GM23248 (cell line): ENCODE measurements around the gene MON2. TPM values are rescaled to one million over a fixed set of nuclear protein-coding genes. Genes with fewer than 3 reads are reported as not detected.
"Not testable (repeated sequence)": the region's sequence is repeated elsewhere in the genome, so short reads cannot be mapped to it uniquely, and the experiment has no call there.

Experiments used
- DNase-seq: peaks from one replicate; pipeline ENCODE4 v3.0.0-alpha.2; 2015
- H2AFZ ChIP-seq: fragments of 200-600 bp; sonication (generic); 2 replicates; pipeline ENCODE4 v1.6.1; 2016; ENCODE audit warnings: antibody characterized with exemption
- H3F3A ChIP-seq: fragments of 200-600 bp; sonication (generic); 2 replicates; pipeline ENCODE4 v1.6.1; 2016; ENCODE audit warnings: mild to moderate bottlenecking, antibody characterized with exemption, mixed run types; ENCODE audit not compliant: insufficient read depth
- H3K27ac ChIP-seq: fragments of 200-600 bp; sonication (generic); 2 replicates; pipeline ENCODE4 v1.5.1; 2016; ENCODE audit warnings: mild to moderate bottlenecking
- H3K27me3 ChIP-seq: fragments of 200-600 bp; sonication (generic); replicated peaks from 2 replicates; pipeline ENCODE4 v1.6.1; 2016; ENCODE audit warnings: mild to moderate bottlenecking; ENCODE audit not compliant: insufficient read depth
- H3K36me3 ChIP-seq: fragments of 200-600 bp; sonication (generic); 2 replicates; pipeline ENCODE4 v1.6.1; 2016; ENCODE audit warnings: low read depth, mild to moderate bottlenecking
- H3K4me1 ChIP-seq: fragments of 200-600 bp; sonication (generic); 2 replicates; pipeline ENCODE4 v1.6.1; 2016; ENCODE audit warnings: mild to moderate bottlenecking; ENCODE audit not compliant: insufficient read depth
- H3K4me2 ChIP-seq: fragments of 200-600 bp; sonication (generic); one replicate; pipeline ENCODE4 v1.6.1; 2016; ENCODE audit warnings: mild to moderate bottlenecking; ENCODE audit not compliant: unreplicated experiment
- H3K4me3 ChIP-seq: fragments of 200-600 bp; sonication (generic); 2 replicates; pipeline ENCODE4 v1.5.1; 2016; ENCODE audit warnings: mild to moderate bottlenecking
- H3K79me2 ChIP-seq: fragments of 200-600 bp; sonication (generic); 2 replicates; pipeline ENCODE4 v1.6.1; 2016; ENCODE audit warnings: mild to moderate bottlenecking; ENCODE audit not compliant: insufficient read depth
- H3K9ac ChIP-seq: fragments of 200-600 bp; sonication (generic); 2 replicates; pipeline ENCODE4 v1.6.1; 2016; ENCODE audit warnings: mild to moderate bottlenecking
- H3K9me2 ChIP-seq: fragments of 200-600 bp; sonication (generic); 2 replicates; pipeline ENCODE4 v1.6.1; 2016; ENCODE audit warnings: mixed run types, mild to moderate bottlenecking, moderate library complexity; ENCODE audit not compliant: insufficient read depth
- H3K9me3 ChIP-seq: fragments of 200-600 bp; sonication (generic); one replicate; pipeline ENCODE4 v1.6.1; 2017; ENCODE audit warnings: low read depth
- H4K20me1 ChIP-seq: fragments of 200-600 bp; sonication (generic); 2 replicates; pipeline ENCODE4 v1.6.0; 2016; ENCODE audit not compliant: insufficient read depth
- EZH2 ChIP-seq: fragments of 200-600 bp; sonication (generic); IDR thresholded peaks from 2 replicates; pipeline ENCODE4 v1.6.1; 2018; ENCODE audit warnings: antibody characterized with exemption, mild to moderate bottlenecking; ENCODE audit not compliant: insufficient read depth, poor library complexity, severe bottlenecking
- EZH2phosphoT487 ChIP-seq: fragments of 200-600 bp; sonication (generic); IDR thresholded peaks from 2 replicates; pipeline ENCODE4 v1.6.1; 2018; ENCODE audit warnings: antibody characterized with exemption, moderate library complexity, mild to moderate bottlenecking, low read depth; ENCODE audit not compliant: insufficient read depth
- WGBS, 2 experiments: methylation state at CpG; one replicate each; pipeline ENCODE4 v1.1.6; 2015 to 2017; ENCODE audit warnings: low lambda C conversion rate in 2 of 2, low coverage in 1 of 2; ENCODE audit errors: missing lambda C conversion rate in 2 of 2; 5-methylcytosine and 5-hydroxymethylcytosine counted together
- in situ Hi-C: fragments of 300-500 bp; cut with MboI; formaldehyde crosslinking; loops from 2 replicates; pipeline ENCODE4 v1.15.0; 2020
- polyA plus RNA-seq: library from polyadenylated mRNA; unstranded; fragments of >200 nt; fragmentation: Nextera tagmentation; extraction: Ambion mirVana; gene quantifications from 2 replicates; pipeline ENCODE4 v1.2.1, GENCODE V29; 2016
- total RNA-seq: library from RNA; depleted of rRNA; stranded (reverse); fragments of >200 nt; shearing (Covaris generic); gene quantifications from 2 replicates; pipeline ENCODE4 v1.2.3, GENCODE V29; 2014

Gene MON2
- total and polyA plus RNA-seq, 2 experiments from 2014 or later = 22.1 to 26.8 TPM

- Histone ChIP-seq H3F3A (no peaks in the 10 kb centered on the region), H3K36me3 (peaks cover 46% of the 10 kb centered on the region), H3K4me3 (no peak overlapping the region), H3K27ac (no peak overlapping the region), H3K9ac (no peak overlapping the region), H4K20me1 (no peaks in the 10 kb centered on the region), H3K4me2 (no peak overlapping the region), H2AFZ (no peak overlapping the region), H3K9me2 (no peaks in the 10 kb centered on the region), H3K79me2 (no peaks in the 10 kb centered on the region), H3K9me3 (no peaks in the 10 kb centered on the region), H3K4me1 (no peaks in the 10 kb centered on the region), H3K27me3 (no peaks in the 10 kb centered on the region)
- DNase-seq = no peak
- in situ Hi-C loops = no loop called here
- TF ChIP-seq EZH2phosphoT487 (no peak), EZH2 (no peak)
- WGBS, 2 experiments = 89 to 94% methylated on average over 5 of the region's 5 CpGs
These were observed 76.7 kb downstream of the MON2 start for GRCh38 chr12:62543324-62543723.

GRCh38 chr12:62543741-62544140 is 77.1 kb downstream of the MON2 start:
- Histone ChIP-seq H4K20me1 (no peaks in the 10 kb centered on the region), H3K4me3 (no peak overlapping the region), H3K79me2 (no peaks in the 10 kb centered on the region), H2AFZ (no peak overlapping the region), H3F3A (no peaks in the 10 kb centered on the region), H3K9me2 (no peaks in the 10 kb centered on the region), H3K4me1 (no peaks in the 10 kb centered on the region), H3K27ac (no peak overlapping the region), H3K36me3 (peaks cover 48% of the 10 kb centered on the region), H3K4me2 (no peak overlapping the region), H3K27me3 (no peaks in the 10 kb centered on the region), H3K9me3 (no peaks in the 10 kb centered on the region), H3K9ac (no peak overlapping the region)
- WGBS, 2 experiments = 78 to 82% methylated on average over 3 of the region's 3 CpGs
- no peak for DNase-seq
- TF ChIP-seq EZH2phosphoT487 = no peak
- TF ChIP-seq EZH2 = no peak
- in situ Hi-C loops = no loop called here

GRCh38 chr12:62552906-62553556 is 86.4 kb downstream of the MON2 start:
- Histone ChIP-seq H3K27ac (no peak overlapping the region), H3K9me3 (no peaks in the 10 kb centered on the region), H3K79me2 (no peaks in the 10 kb centered on the region), H3K36me3 (peaks cover 56% of the 10 kb centered on the region), H3K4me3 (no peak overlapping the region), H3K4me1 (no peaks in the 10 kb centered on the region), H3K27me3 (no peaks in the 10 kb centered on the region), H2AFZ (no peak overlapping the region), H4K20me1 (no peaks in the 10 kb centered on the region), H3F3A (no peaks in the 10 kb centered on the region), H3K9ac (no peak overlapping the region), H3K4me2 (no peak overlapping the region), H3K9me2 (no peaks in the 10 kb centered on the region)
- WGBS, 2 experiments = 97 to 98% methylated on average over 5 of the region's 5 CpGs
- in situ Hi-C loops = no loop called here
- DNase-seq = no peak
- no peak for TF ChIP-seq EZH2
- no peak for TF ChIP-seq EZH2phosphoT487

- H3K9me2 ChIP-seq, DNase-seq, H3K79me2 ChIP-seq, H3K9ac ChIP-seq, H3F3A ChIP-seq, H3K27ac ChIP-seq, H4K20me1 ChIP-seq, H3K4me3 ChIP-seq, H2AFZ ChIP-seq, H3K4me2 ChIP-seq, H3K9me3 ChIP-seq, in situ Hi-C loops, H3K4me1 ChIP-seq, H3K27me3 ChIP-seq: not testable (repeated sequence)
- WGBS, 2 experiments = 92 to 94% methylated on average over 1 of the region's 1 CpG
- H3K36me3 ChIP-seq = peaks cover 42% of the 10 kb centered on the region; the same call in 1 of the 2 replicates
These were observed 92.7 kb downstream of the MON2 start for GRCh38 chr12:62559366-62559765.

- peak; percentile 89 for DNase-seq
- peaks cover 4% of the 10 kb centered on the region for H3F3A ChIP-seq
- no peaks in the 10 kb centered on the region for H3K9me2 ChIP-seq
- peaks cover 9% of the 10 kb centered on the region for H3K4me1 ChIP-seq
- WGBS, 2 experiments = 28 to 31% methylated on average over 2 of the region's 2 CpGs
- no peak overlapping the region for H2AFZ ChIP-seq
- H3K27ac ChIP-seq = peak overlapping the region; percentile 55
- H3K79me2 ChIP-seq = no peaks in the 10 kb centered on the region
- no peaks in the 10 kb centered on the region for H3K27me3 ChIP-seq
- peaks cover 38% of the 10 kb centered on the region for H3K36me3 ChIP-seq
- H4K20me1 ChIP-seq = no peaks in the 10 kb centered on the region
- no peak overlapping the region for H3K4me2 ChIP-seq
- H3K9ac ChIP-seq = no peak overlapping the region
- H3K9me3 ChIP-seq = no peaks in the 10 kb centered on the region
- H3K4me3 ChIP-seq = no peak overlapping the region
- TF ChIP-seq EZH2phosphoT487 (no peak), EZH2 (no peak)
- in situ Hi-C loops = no loop called here
These were observed 96.2 kb downstream of the MON2 start for GRCh38 chr12:62562846-62563245.
